Osteocyte (in vitro differentiated cells): ENCODE data around the gene CALCOCO2. TPM values are rescaled to one million over a fixed set of nuclear protein-coding genes. Genes with fewer than 3 reads are reported as not detected.
"Not testable (repeated sequence)": the region's sequence is repeated elsewhere in the genome, so short reads cannot be mapped to it uniquely, and the experiment has no call there.

Source experiments
- DNase-seq: peaks from one replicate; pipeline ENCODE4 v3.0.0; 2021; ENCODE audit warnings: mixed read lengths; ENCODE audit not compliant: unreplicated experiment; ENCODE audit errors: extremely low spot score
- H3K27ac Mint-ChIP-seq: one replicate; pipeline ENCODE4 v1.8.0; 2021; ENCODE audit warnings: mild to moderate bottlenecking, mixed read lengths; ENCODE audit not compliant: unreplicated experiment
- H3K27me3 Mint-ChIP-seq: one replicate; pipeline ENCODE4 v1.8.0; 2021; ENCODE audit warnings: mixed read lengths; ENCODE audit not compliant: unreplicated experiment
- H3K36me3 Mint-ChIP-seq: one replicate; pipeline ENCODE4 v1.8.0; 2021; ENCODE audit warnings: mixed read lengths; ENCODE audit not compliant: unreplicated experiment
- H3K4me1 Mint-ChIP-seq: one replicate; pipeline ENCODE4 v1.8.0; 2021; ENCODE audit warnings: mixed read lengths; ENCODE audit not compliant: unreplicated experiment
- H3K4me3 Mint-ChIP-seq: one replicate; pipeline ENCODE4 v1.8.0; 2021; ENCODE audit warnings: mild to moderate bottlenecking, moderate library complexity, mixed read lengths; ENCODE audit not compliant: unreplicated experiment
- H3K9me3 Mint-ChIP-seq: one replicate; pipeline ENCODE4 v1.8.0; 2021; ENCODE audit warnings: mixed read lengths; ENCODE audit not compliant: unreplicated experiment
- total RNA-seq: library from RNA; stranded (reverse); gene quantifications from 2 replicates; pipeline ENCODE4 v1.2.1, GENCODE V29; 2021
- TF ChIP-seq, protein P1 (sequence below): fragments of 200-600 bp; sonication (generic); IDR thresholded peaks from 2 replicates; pipeline ENCODE4 v1.5.0; 2021; ENCODE audit warnings: antibody characterized with exemption, mild to moderate bottlenecking, moderate library complexity

Gene CALCOCO2
- total RNA-seq, 1 donor from 2014 or later, result 94.4 TPM

DNA sequence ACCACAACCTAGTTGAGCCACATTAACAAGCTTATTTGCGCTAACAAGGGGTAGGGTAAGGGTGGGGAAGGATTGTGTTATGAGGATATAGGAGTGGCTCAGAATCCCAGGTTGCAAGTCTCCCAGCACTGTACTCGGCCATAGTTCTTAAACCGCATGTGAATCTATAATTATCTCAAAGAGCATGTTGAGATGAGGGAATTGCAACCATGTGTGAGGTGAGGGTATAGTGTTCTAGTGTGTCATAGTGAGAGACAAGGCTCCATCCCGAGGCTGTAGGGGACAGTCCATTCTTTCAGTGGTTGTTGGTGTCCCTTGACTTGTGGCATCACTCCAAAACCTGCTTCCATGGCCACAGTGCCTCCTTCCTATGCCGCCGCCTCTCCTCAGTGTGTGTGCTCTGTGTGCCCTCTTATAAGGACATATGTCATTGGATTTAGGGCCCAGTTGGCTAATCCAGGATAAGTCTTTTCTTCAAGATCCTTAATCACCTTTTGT is 39.0 kb downstream of the CALCOCO2 start:
- Mint-ChIP-seq H3K4me1 (peaks cover 7% of the 10 kb centered on the region), H3K4me3 (no peak overlapping the region), H3K9me3 (no peaks in the 10 kb centered on the region), H3K27me3 (peaks cover 14% of the 10 kb centered on the region), H3K27ac (no peak overlapping the region), H3K36me3 (peaks cover 2% of the 10 kb centered on the region)
- TF ChIP-seq, protein P1, sequence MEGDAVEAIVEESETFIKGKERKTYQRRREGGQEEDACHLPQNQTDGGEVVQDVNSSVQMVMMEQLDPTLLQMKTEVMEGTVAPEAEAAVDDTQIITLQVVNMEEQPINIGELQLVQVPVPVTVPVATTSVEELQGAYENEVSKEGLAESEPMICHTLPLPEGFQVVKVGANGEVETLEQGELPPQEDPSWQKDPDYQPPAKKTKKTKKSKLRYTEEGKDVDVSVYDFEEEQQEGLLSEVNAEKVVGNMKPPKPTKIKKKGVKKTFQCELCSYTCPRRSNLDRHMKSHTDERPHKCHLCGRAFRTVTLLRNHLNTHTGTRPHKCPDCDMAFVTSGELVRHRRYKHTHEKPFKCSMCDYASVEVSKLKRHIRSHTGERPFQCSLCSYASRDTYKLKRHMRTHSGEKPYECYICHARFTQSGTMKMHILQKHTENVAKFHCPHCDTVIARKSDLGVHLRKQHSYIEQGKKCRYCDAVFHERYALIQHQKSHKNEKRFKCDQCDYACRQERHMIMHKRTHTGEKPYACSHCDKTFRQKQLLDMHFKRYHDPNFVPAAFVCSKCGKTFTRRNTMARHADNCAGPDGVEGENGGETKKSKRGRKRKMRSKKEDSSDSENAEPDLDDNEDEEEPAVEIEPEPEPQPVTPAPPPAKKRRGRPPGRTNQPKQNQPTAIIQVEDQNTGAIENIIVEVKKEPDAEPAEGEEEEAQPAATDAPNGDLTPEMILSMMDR, result no peak
- DNase-seq, result no peak

DNA sequence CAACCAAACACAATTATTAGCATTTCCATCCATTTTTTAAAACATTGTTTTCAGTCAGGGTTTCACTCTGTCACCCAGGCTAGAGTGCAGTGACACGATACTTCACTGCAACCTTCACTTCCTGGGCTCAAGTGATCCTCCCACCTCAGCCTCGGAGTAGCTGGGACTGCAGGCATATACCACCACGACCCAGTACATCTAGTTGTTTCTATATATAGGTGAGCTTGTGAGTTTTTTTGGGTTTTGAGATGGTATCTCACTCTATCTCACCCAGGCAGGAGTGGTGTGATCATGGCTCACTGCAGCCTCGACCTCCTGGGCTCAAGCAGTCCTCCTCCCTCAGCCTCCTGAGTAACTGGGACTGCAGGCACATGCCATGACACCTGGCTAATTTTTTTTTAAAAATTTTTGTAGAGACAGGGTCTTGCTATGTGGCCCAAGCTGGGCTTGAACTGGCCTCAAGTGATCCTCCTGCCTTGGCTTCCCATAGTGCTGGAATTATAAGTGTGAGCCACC is 40.3 kb downstream of the CALCOCO2 start:
- H3K27me3 Mint-ChIP-seq, result peaks cover 17% of the 10 kb centered on the region
- peaks cover under 1% of the 10 kb centered on the region for H3K36me3 Mint-ChIP-seq
- H3K9me3 Mint-ChIP-seq, result no peaks in the 10 kb centered on the region
- DNase-seq, result no peak
- TF ChIP-seq, protein P1, result no peak
- peaks cover 7% of the 10 kb centered on the region for H3K4me1 Mint-ChIP-seq
- H3K27ac Mint-ChIP-seq, result no peak overlapping the region
- H3K4me3 Mint-ChIP-seq, result no peak overlapping the region

DNA sequence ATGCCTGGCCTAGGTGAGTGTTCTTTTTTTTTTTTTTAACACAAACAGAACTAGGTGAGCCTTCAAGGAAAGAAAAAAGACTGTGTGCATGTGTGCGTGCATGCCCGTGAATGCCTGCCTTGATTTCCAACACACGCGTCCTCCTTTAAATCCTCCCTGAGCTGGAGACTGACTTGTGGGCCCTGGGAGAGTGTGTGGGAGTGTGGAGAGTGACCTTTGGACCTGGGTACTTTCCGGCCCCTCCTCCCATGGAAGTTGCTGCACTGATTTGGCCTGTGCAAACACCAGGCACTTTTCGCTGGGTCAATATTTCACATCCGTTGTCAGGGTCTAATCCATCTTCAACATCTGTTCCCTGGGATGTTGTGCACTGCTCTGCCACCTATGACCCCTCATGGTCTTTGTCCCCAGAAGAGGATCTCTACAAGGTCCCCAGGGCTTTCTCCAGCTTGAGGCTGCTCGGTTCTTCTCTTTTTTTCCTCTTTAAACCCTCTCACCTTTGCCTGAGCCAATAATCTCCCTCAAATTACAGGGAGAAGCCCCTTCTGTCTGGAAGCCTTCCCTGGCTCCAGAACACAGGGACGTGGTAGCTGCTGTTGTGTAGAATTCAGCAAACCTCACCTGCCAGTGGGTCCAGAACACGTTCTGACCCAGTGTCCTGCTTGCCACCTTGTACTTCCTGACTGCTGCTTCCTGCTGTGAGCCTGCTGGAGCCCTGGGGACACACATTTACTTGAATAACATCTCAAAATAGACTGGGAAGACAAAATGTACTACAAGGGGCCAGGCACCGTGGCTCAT is 40.9 kb downstream of the CALCOCO2 start:
- H3K27me3 Mint-ChIP-seq, result peaks cover 17% of the 10 kb centered on the region
- DNase-seq, result no peak
- H3K27ac Mint-ChIP-seq, result no peak overlapping the region
- H3K4me3 Mint-ChIP-seq, result no peak overlapping the region
- H3K4me1 Mint-ChIP-seq, result peaks cover 7% of the 10 kb centered on the region
- TF ChIP-seq, protein P1, result no peak
- H3K9me3 Mint-ChIP-seq, result no peaks in the 10 kb centered on the region
- H3K36me3 Mint-ChIP-seq, result no peaks in the 10 kb centered on the region

DNA sequence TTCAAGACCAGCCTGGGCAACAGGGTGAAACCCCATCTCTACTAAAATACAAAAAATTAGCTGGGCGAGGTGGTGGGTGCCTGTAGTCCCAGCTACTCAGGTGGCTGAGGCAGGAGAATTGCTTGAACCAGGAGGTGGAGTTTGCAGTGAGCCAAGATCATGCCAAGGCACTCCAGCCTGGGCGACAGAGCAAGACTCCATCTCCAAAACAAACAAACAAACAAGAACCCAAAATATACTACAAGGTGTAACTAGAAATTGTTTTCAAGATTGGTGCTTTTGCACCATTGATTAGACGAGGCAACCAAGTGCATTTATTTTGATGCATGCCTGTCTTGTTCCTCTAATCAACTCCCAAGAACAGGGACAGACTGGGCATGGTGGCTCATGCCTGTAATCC is 41.6 kb downstream of the CALCOCO2 start:
- H3K27me3 Mint-ChIP-seq, result peaks cover 18% of the 10 kb centered on the region
- not testable (repeated sequence) for H3K9me3 Mint-ChIP-seq, H3K36me3 Mint-ChIP-seq, DNase-seq, H3K4me1 Mint-ChIP-seq, H3K4me3 Mint-ChIP-seq, H3K27ac Mint-ChIP-seq

DNA sequence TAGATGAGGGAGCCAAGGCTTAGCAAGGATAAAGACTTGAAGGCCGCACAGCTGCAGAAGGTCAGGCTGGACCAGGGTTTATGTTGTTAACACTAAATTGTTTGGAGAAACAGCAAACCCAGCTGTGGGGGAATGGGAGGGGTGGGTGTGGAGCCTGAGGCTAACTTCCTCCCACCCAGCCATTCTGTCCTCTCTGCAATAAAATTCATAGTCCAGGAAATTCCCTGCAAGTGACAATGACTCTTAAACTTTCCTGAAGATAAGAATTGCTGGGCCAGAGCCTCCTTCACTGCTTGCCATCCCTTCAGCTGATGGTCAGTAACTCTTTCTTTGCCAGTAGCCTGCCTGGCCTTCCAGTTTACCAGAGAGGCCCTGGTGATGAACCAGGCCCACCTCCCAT is 42.4 kb downstream of the CALCOCO2 start:
- H3K27ac Mint-ChIP-seq, result no peak overlapping the region
- H3K27me3 Mint-ChIP-seq, result peaks cover 19% of the 10 kb centered on the region
- no peak overlapping the region for H3K4me3 Mint-ChIP-seq
- H3K36me3 Mint-ChIP-seq, result no peaks in the 10 kb centered on the region
- H3K9me3 Mint-ChIP-seq, result no peaks in the 10 kb centered on the region
- DNase-seq, result no peak
- H3K4me1 Mint-ChIP-seq, result peaks cover 7% of the 10 kb centered on the region
- TF ChIP-seq, protein P1, result no peak
